DMS79 treated with DMSO at 0.1 percent for 48 hours (cell line): ENCODE measurements around the gene KCNJ1.
A peak's percentile ranks its signal among the peaks of the same experiment; 100 is the strongest.

Experiments
- DNase-seq: peaks from one replicate; lab custom pipeline; 2025; lab: John Stamatoyannopoulos, UW

Gene KCNJ1

GRCh38 chr11:128848815-128849455, 18.2 kb downstream of the KCNJ1 start:
- DNase-seq = no peak

GRCh38 chr11:128846985-128847384, 20.1 kb downstream of the KCNJ1 start:
- DNase-seq = no peak

- no peak for DNase-seq
Observed at GRCh38 chr11:128845334-128845780, 21.7 kb downstream of the KCNJ1 start.

- DNase-seq = no peak
Observed at GRCh38 chr11:128843198-128843785, 23.8 kb downstream of the KCNJ1 start.

GRCh38 chr11:128841461-128842072, 25.5 kb downstream of the KCNJ1 start:
- no peak for DNase-seq

- DNase-seq = no peak
Observed at GRCh38 chr11:128840783-128841182, 26.3 kb downstream of the KCNJ1 start.

- no peak for DNase-seq
Observed at GRCh38 chr11:128840137-128840536, 27.0 kb downstream of the KCNJ1 start.

GRCh38 chr11:128839081-128839480, 28.0 kb downstream of the KCNJ1 start:
- DNase-seq = no peak

- no peak for DNase-seq
Observed at GRCh38 chr11:128837627-128838026, 29.5 kb downstream of the KCNJ1 start.

- no peak for DNase-seq
Observed at GRCh38 chr11:128835741-128836430, 31.2 kb downstream of the KCNJ1 start.

GRCh38 chr11:128834157-128834556, 32.9 kb downstream of the KCNJ1 start:
- no peak for DNase-seq

GRCh38 chr11:128832121-128832497, 35.0 kb downstream of the KCNJ1 start:
- DNase-seq = no peak

- peak; percentile 90 for DNase-seq
Observed at GRCh38 chr11:128831174-128832120, 35.6 kb downstream of the KCNJ1 start.

- DNase-seq = no peak
Observed at GRCh38 chr11:128830290-128831173, 36.6 kb downstream of the KCNJ1 start.

GRCh38 chr11:128828350-128828749, 38.7 kb downstream of the KCNJ1 start:
- DNase-seq = no peak

GRCh38 chr11:128827191-128827893, 39.8 kb downstream of the KCNJ1 start:
- no peak for DNase-seq

- DNase-seq = no peak
Observed at GRCh38 chr11:128825050-128825784, 41.9 kb downstream of the KCNJ1 start.

- DNase-seq = no peak
Observed at GRCh38 chr11:128824191-128825049, 42.7 kb downstream of the KCNJ1 start.
